Uterus (tissue), 4 donors: ENCODE results near the gene ITFG1. TPM values are rescaled to one million over a fixed set of nuclear protein-coding genes. Genes with fewer than 3 reads are reported as not detected.
"Not testable (repeated sequence)": the region's sequence is repeated elsewhere in the genome, so short reads cannot be mapped to it uniquely, and the experiment has no call there.

Experiments
- DNase-seq, 2 donors: peaks; one replicate each; pipeline ENCODE4 v3.0.0-alpha.2; 2019 to 2020
- H3K27ac ChIP-seq, 2 donors: fragments of 200-600 bp; sonication (generic); 1 replicate in 1 of 2; 2 replicates in 1 of 2; pipeline ENCODE4 v1.5.1; 2016 to 2018
- H3K27me3 ChIP-seq, 2 donors: fragments of 200-600 bp; sonication (generic); one replicate each; pipeline ENCODE4 v1.5.1; 2018 to 2019; ENCODE audit warnings: control low read depth in 1 of 2
- H3K36me3 ChIP-seq, 2 donors: fragments of 200-600 bp; sonication (generic); one replicate each; pipeline ENCODE4 v1.5.1; 2019; ENCODE audit warnings: control low read depth in 1 of 2
- H3K4me1 ChIP-seq, 2 donors: fragments of 200-600 bp; sonication (generic); one replicate each; pipeline ENCODE4 v1.5.1; 2018 to 2019; ENCODE audit warnings: control low read depth in 1 of 2
- H3K4me3 ChIP-seq, 2 donors: fragments of 200-600 bp; sonication (generic); 1 replicate in 1 of 2; 2 replicates in 1 of 2; pipeline ENCODE4 v1.5.1; 2018 to 2019; ENCODE audit warnings: mild to moderate bottlenecking in 1 of 2
- H3K9me3 ChIP-seq, 2 donors: fragments of 200-600 bp; sonication (generic); one replicate each; pipeline ENCODE4 v1.5.1; 2019; ENCODE audit warnings: control low read depth in 1 of 2
- CTCF ChIP-seq, 4 experiments: fragments of 200-600 bp in 2 of 4; fragments of 450-650 bp in 2 of 4; sonication (generic) in 2 of 4; IDR thresholded peaks; one replicate each; pipeline ENCODE4 v1.5.1; 2016 to 2019; ENCODE audit warnings: antibody characterized with exemption in 4 of 4, mild to moderate bottlenecking in 2 of 4, moderate library complexity in 1 of 4
- POLR2A ChIP-seq, 2 donors: fragments of 450-650 bp; IDR thresholded peaks; one replicate each; pipeline ENCODE4 v1.6.1; 2016; ENCODE audit warnings: antibody characterized with exemption in 2 of 2, mild to moderate bottlenecking in 1 of 2, moderate library complexity in 1 of 2
- intact Hi-C: fragments of 100-400 bp; cut with DNase I; formaldehyde crosslinking; loops from one replicate; pipeline ENCODE4 v1.15.1; 2023; ENCODE audit warnings: low total_unique reads
- total RNA-seq, 4 donors: library from RNA; depleted of rRNA in 3 of 4; stranded (reverse); fragments of >200 nt in 3 of 4; gene quantifications; one replicate each; pipeline versions ENCODE4 v1.1.0 to v1.2.4, GENCODE V29; 2014 to 2023
- donor health status: DM: yes; HTN: yes; CAD: no.

Gene ITFG1
- total RNA-seq, 4 donors from 2014 or later = 47.5 to 97.5 (median 67.2) TPM

GRCh38 chr16:47363761-47364160 lies 97.1 kb downstream of the ITFG1 start:
- H3K4me1 ChIP-seq = no peaks in the 10 kb centered on the region
- H3K27me3 ChIP-seq = no peaks in the 10 kb centered on the region
- no peak overlapping the region for H3K27ac ChIP-seq
- no peak for DNase-seq
- intact Hi-C loops = no loop called here
- H3K36me3 ChIP-seq = no peaks in the 10 kb centered on the region
- no peak overlapping the region for H3K4me3 ChIP-seq
- TF ChIP-seq CTCF (IDR thresholded peaks at IDR 0.05) (no peak), POLR2A (IDR thresholded peaks at IDR 0.05) (no peak)
- H3K9me3 ChIP-seq = no peaks in the 10 kb centered on the region

GRCh38 chr16:47359478-47359877 lies 101.4 kb downstream of the ITFG1 start:
- H3K27me3 ChIP-seq = no peaks in the 10 kb centered on the region
- intact Hi-C loops = no loop called here
- DNase-seq = no peak

GRCh38 chr16:47358816-47359215 lies 102.0 kb downstream of the ITFG1 start:
- H3K9me3 ChIP-seq = peaks cover 0 to 6% of the 10 kb centered on the region in 2 donors
- no peak overlapping the region for H3K4me3 ChIP-seq
- H3K27me3 ChIP-seq = no peaks in the 10 kb centered on the region
- DNase-seq = no peak
- H3K27ac ChIP-seq = no peak overlapping the region
- no peak for TF ChIP-seq POLR2A (IDR thresholded peaks at IDR 0.05)
- TF ChIP-seq CTCF (IDR thresholded peaks at IDR 0.05) = no peak
- H3K36me3 ChIP-seq = no peaks in the 10 kb centered on the region
- intact Hi-C loops = no loop called here
- no peaks in the 10 kb centered on the region for H3K4me1 ChIP-seq

More at GRCh38 chr16:47359478-47359877, 101.4 kb downstream of the ITFG1 start:
- Histone ChIP-seq H3K4me1 (no peaks in the 10 kb centered on the region), H3K27ac (no peak overlapping the region), H3K36me3 (no peaks in the 10 kb centered on the region), H3K4me3 (no peak overlapping the region), H3K9me3 (no peaks in the 10 kb centered on the region)
- TF ChIP-seq POLR2A (IDR thresholded peaks at IDR 0.05) (no peak), CTCF (IDR thresholded peaks at IDR 0.05) (no peak)

- DNase-seq, H3K36me3 ChIP-seq, H3K27me3 ChIP-seq, H3K4me1 ChIP-seq, intact Hi-C loops, H3K27ac ChIP-seq, H3K9me3 ChIP-seq, H3K4me3 ChIP-seq: not testable (repeated sequence)
Measured at GRCh38 chr16:47349029-47349428, 111.8 kb downstream of the ITFG1 start.

GRCh38 chr16:47347021-47347696 lies 113.7 kb downstream of the ITFG1 start:
- DNase-seq, H3K27ac ChIP-seq, H3K4me3 ChIP-seq, H3K9me3 ChIP-seq, H3K27me3 ChIP-seq, intact Hi-C loops, H3K36me3 ChIP-seq, H3K4me1 ChIP-seq: not testable (repeated sequence)

GRCh38 chr16:47342055-47342454 lies 118.8 kb downstream of the ITFG1 start:
- TF ChIP-seq CTCF (IDR thresholded peaks at IDR 0.05) = no peak
- no peak for TF ChIP-seq POLR2A (IDR thresholded peaks at IDR 0.05)

GRCh38 chr16:47330562-47330961 lies 130.3 kb downstream of the ITFG1 start:
- DNase-seq, H3K36me3 ChIP-seq, H3K4me1 ChIP-seq, H3K9me3 ChIP-seq, H3K27ac ChIP-seq, H3K27me3 ChIP-seq, H3K4me3 ChIP-seq, intact Hi-C loops: not testable (repeated sequence)

More at GRCh38 chr16:47342055-47342454, 118.8 kb downstream of the ITFG1 start:
- no peaks in the 10 kb centered on the region for H3K36me3 ChIP-seq
- no peaks in the 10 kb centered on the region for H3K4me1 ChIP-seq
- no peak for DNase-seq
- peaks cover 0 to 5% of the 10 kb centered on the region in 2 donors for H3K9me3 ChIP-seq
- H3K4me3 ChIP-seq = no peak overlapping the region
- intact Hi-C loops = no loop called here
- no peaks in the 10 kb centered on the region for H3K27me3 ChIP-seq
- H3K27ac ChIP-seq = no peak overlapping the region

GRCh38 chr16:47324309-47324708 lies 136.6 kb downstream of the ITFG1 start:
- H3K4me3 ChIP-seq, H3K4me1 ChIP-seq, intact Hi-C loops, H3K9me3 ChIP-seq, H3K27ac ChIP-seq, H3K27me3 ChIP-seq, H3K36me3 ChIP-seq, DNase-seq: not testable (repeated sequence)
